Ecto neural progenitor cell (in vitro differentiated cells): Measurements from ENCODE around the gene CTDSPL.
"Not testable (repeated sequence)": the region's sequence is repeated elsewhere in the genome, so short reads cannot be mapped to it uniquely, and the experiment has no call there.

Source experiments
- DNase-seq: peaks from one replicate; pipeline ENCODE4 v3.0.0-alpha.2; 2018; ENCODE audit warnings: low spot score

CTDSPL gene, protein sequence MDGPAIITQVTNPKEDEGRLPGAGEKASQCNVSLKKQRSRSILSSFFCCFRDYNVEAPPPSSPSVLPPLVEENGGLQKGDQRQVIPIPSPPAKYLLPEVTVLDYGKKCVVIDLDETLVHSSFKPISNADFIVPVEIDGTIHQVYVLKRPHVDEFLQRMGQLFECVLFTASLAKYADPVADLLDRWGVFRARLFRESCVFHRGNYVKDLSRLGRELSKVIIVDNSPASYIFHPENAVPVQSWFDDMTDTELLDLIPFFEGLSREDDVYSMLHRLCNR

DNA sequence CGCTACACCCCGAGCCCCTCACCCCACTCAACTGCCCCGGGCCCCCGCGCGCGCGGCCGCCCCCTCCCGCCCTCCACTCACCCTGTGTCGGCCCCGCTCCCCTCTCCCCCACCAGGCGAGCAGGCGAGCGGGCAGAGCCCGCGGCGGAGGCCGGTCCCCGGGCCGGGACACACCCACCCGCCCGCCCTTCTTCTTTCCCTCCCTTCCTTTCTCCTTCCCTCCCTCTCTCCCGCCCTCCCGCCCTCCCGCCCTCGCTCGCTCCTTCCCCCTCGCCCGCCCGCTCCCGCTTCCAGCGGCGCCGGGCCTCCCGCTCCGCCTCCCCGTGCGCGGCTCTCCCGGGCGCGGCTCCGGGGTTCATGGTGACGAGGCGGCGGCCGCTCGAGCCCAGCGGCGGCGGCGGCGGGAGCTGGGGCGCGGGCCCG is at the start of gene CTDSPL:
TSS of gene CTDSPL (plus strand) at position 261 of the 422 bp plus-strand sequence. CDS start 320 bp downstream, outside the sequence.
- peak; percentile 73 for DNase-seq

DNA sequence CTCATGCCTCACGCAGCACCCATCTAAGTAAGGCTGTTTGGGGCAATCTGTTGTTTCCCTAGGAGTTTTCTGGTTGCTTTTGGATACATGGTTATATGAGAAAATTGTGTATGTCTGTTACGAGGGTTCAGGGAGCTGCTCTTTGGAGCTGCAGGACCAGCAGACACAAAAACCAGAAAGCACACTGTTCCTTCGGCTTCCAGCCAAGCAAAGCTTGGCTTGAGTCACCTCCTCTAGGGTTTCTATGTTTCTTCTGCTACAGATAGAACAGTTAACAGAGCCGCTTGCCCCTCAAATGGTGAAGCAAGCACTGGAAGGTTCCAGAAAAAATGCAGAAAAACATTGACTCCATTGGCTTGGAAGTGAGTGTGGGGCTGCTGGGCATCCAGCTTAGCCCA is 49.2 kb upstream of the CTDSPL start:
- no peak for DNase-seq

DNA sequence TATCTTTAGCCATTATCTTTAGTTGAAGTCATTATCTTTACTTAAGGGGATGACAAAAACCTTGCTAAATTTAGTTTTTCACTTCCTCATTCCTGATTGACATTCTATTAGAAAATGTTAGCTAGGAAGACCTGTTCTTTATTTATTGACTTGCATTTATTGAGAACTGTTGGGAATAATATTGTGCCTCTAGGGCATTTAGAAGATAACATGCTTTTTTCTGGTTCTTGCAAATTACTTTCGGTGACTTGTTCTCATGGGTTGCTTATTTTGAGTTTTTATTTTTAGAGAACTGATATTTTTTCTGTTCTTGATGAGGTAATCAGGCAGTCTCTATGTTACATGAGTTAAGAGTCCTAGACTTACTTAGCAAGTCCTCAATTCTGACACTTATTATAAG is 48.3 kb upstream of the CTDSPL start:
- DNase-seq: no peak

DNA sequence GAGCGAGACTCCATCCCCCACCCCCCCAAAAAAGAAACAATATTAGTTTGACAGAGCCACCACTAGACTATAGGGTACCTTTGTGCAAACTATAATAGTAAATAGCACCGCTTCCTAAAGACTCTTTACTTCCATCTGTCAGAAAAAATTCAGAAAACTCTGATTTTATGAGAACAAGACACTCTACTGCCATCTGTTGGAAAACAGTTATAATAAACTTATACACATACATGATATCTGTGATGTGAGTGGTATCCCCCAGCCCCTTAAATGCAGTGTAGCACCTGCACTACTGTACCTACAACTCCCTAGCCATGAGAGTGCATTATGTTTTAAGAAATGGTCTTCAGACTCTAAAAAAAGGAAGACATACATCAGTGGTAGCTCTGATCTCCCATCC is 47.1 kb upstream of the CTDSPL start:
- DNase-seq: no peak

DNA sequence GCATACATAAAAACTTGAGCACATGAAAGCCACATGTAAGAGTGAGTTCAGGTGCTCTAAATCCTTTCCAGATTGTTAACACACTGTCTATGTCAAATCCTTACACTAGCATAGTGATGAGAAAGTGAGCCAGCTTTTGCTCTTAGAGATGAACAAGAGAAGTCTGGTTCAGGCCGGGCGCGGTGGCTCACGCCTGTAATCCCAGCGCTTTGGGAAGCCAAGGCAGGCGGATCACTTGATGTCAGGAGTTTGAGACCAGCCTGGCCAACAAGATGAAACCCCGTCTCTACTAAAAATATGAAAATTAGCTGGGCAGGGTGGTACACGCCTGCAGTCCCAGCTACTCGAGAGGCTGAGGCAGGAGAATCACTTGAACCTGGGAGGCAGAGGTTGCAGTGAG is 46.5 kb upstream of the CTDSPL start:
- not testable (repeated sequence) for DNase-seq

DNA sequence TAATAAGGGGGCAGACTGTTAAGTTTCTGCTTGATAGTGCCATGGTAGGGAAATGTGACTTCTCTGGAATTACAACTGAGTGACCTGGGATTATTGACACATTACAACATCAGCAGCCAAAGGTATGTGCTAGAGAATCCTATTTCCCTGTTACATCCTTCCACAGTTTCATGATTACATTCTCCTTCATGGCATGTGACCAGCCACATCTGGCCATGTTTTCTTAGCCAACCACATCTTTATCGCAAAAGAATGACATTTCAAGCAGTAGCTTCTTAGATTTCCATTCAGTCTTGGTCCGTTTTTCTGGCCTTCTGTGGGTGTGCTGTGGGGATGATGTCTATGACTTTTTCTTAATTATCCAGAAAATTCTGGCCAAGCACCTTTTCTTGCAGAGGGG is 45.4 kb upstream of the CTDSPL start:
- no peak for DNase-seq

DNA sequence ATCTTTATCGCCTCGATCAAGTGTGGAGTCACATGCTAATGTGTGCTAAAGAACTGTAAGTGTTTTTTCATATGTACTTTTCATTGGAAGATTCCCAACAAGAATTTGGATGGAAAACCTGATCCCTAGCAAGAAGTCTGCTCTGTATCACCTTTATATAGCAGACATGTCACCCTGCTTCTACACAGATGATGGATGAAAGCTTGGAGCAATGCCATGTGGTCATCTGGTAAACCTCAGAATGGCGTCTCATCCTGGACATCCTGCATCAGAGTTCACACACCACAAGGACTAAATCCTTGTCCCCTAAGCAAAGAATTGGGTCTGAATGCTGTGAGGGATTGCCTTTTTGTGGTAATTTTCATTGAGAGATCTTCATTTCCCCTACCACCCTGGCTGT is 42.1 kb upstream of the CTDSPL start:
- DNase-seq: no peak

DNA sequence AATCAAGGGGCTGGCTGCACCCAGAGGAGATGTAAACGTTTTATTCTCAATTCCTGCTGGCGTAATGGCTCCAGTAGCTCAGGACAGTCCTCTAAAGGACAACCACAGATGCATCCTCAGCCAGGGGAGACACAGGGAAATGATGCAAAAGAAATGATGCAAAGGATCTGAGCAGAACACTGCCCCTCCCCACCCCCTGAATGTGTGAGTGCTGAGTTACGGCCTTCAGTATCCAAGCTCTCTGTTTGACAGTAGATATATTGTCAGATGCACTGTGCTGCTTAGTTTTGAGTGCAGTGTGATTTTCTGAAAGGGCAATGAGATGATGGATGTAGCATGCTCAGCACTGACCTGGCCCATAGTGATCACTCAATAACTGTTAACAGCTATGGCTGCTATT is 41.4 kb upstream of the CTDSPL start:
- no peak for DNase-seq

DNA sequence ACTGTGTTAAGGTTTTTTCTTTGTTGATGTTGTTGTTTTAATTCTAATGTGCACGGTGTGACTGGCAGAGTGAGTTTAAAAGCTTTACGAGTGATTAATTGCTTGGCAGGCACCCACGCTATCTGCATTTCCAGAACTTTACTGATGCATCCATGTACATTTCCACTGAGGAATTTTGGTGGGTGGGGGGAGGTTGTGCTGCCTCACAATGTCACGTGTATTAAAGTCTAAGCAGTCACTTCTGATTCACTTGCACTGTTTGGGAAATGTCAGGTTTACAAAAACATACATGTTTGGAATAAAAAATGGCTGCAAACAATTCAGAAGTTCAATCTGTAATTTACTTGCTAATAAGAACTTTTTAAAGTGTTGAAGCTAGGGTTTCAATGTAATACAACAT is 38.5 kb upstream of the CTDSPL start:
- DNase-seq: no peak

DNA sequence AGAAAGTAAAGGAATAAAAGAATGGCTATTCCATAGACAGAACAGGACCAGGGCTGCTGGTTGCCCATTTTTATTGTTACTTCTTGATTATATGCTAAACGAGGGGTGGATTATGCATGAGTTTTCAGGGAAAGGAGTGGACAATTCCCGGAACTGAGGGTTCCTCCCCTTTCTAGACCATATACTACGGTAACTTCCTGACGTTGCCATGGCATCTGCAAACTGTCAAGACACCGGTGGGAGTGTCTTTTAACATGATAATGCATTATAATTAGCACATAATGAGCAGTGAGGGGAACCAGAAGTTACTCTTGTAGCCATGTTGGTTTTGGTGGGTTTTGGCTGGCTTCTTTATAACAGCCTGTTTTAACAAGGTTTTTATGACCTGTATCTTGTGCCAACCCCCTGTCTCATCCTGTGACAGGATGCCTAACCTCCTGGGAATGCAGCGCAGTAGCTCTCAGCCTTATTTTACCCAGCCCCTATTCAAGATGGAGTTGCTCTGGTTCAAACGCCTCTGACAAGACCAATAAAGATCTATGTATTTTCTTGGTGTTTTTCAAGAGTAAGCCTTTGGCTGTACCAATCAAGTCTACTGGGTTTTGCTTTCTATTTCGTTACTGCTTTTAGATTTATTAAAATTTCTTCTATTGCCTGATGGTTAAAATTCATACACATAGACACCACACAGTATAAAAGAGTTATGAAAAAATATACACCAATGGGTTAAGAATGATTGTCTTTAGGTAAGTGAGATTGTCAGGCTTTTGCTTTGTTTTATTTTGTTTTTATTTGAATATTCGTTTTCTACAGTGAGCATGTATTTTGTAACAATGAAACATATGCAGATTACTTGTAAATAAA is 37.4 kb upstream of the CTDSPL start:
- DNase-seq: no peak

DNA sequence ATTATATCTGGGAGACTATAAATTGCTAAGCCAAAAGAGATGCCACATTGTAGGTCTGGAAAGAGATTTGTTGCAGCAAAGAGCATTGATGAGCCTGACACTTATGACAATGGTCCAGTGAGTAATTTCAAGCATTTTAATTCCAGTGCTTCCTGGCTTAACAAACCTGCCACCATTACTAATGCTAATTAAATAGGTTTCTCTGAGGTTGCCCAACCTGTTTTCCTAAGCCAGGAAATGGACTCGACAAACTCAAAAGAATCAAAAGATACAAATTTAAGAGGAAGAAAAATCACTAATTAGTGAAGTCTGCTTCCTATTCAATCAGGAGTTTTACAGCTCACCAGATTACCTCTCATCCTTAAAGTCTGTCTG is 36.7 kb upstream of the CTDSPL start:
- no peak for DNase-seq

DNA sequence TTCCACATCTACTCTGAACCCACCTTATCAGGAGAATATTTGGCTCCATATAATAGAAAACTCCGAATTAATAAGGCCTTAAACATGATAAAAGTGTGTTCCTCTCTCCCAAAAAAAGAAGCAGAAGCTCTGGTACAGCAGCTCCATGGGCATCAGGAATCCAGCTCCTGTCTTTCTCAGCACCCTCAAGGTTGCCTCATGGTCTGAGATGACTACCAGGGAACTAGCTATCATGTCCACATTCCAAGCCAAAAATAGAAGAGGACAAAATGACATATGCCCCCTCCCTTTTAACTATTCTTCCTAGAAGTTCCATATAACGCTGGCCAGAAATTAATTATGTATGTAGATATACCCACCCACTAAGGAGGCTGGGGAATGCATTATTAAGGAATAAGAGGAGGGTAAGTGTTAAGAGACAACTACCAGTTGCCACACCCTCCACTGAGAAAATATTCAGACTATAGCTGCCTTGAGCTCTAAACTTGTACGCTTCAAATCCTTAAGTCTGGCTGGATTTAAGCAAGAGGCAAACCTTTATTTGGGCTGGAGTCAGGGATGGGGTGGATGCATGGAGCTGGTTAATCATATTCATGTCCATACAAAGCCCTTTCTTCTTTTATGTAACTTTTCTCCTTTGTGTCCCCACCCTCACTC is 35.8 kb upstream of the CTDSPL start:
- DNase-seq: no peak

DNA sequence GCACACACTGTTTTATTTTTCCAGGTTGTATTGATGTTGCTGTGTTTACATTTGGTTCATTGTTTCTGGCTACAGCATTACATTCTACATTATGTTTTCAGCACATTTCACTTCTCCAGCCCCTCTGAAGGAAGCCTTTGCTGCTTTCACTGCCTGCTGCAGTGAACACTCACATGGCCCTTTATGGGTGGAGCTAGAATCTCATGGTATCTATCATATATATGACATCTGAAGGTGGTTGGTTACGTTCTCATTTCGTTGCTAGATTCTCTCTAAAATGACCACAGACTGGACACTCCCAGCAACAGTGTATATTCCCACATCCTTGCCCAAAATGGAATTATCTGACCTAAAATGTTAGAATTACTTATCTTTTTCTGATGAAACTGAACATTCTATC is 35.2 kb upstream of the CTDSPL start:
- no peak for DNase-seq

DNA sequence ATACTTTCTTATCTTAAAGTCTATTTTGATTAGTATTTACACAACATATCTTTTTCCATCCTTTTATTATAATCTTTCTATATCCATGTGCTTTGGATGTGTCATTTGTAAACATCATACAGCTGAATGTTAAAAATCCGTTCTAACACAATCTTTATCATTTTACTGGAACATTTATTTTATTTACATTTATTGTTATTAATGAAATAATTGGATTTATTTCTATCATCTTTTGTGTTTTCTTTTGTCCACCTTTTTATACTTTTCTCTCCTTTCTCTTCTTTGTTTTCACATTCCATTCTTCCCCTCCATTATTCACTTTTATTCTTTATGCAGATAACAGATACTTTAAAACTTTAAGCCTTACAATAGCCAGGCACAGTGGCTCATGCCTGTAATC is 34.7 kb upstream of the CTDSPL start:
- DNase-seq: no peak

DNA sequence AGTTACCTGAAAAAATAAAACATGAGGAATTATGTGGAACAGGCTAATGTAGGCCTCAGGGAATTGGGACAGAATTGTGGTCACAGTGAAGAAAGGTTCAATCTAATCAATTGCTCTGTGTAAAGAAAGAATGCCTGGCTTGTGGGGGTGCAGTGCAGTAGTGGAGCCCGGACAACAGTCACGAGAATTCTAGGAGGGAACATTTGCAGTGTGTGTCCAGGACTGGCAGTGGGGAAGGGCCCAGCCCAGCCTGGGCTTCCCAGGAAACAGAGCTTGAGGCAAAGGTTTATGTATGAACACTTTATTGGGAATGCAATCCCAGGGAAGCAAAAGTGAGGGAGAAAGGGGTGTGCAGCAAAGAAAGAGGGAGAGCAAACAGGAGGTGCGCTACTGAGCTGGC is 29.2 kb upstream of the CTDSPL start:
- peak; percentile 34 for DNase-seq

DNA sequence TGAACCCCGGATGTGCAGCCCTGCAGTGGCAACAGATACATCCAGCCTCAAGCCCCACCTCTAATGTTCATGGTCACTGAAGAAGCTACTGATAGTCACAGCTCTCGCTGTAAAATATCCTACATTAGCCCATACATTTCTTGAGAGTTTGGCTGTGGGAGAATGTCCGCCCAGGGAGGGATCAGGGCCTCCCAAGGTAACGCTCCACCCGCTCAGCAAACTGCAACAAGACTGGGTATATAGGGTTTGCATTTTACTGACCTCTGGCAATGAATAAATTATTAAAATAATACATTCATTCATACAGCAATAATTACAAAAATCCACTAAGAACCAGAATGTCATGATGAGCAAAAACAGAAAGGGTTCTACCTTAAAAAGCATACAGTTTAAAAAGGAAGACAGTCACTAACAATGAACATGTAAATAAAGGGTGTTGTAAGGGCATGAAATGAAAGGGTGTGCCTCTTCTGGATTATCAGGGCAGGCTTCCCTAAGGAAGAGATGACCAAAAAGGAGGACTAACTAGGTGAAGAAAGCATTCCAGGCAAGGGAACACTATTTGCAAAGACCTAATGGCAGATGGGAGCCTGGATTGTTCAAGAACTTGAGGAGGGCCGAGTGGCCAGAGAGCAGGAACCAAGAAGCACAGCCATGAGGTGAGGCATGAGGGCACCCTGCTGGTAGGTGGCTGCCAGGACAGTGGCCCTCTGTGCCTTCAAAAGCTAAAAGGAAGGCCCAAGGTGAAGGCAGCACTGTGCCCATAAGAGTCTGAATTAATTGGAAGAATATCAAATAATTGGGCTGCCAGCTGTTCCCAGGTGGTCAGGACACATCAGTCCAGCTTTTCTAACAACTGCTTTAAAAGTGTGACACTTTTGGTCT is 28.1 kb upstream of the CTDSPL start:
- peak; percentile 21 for DNase-seq

DNA sequence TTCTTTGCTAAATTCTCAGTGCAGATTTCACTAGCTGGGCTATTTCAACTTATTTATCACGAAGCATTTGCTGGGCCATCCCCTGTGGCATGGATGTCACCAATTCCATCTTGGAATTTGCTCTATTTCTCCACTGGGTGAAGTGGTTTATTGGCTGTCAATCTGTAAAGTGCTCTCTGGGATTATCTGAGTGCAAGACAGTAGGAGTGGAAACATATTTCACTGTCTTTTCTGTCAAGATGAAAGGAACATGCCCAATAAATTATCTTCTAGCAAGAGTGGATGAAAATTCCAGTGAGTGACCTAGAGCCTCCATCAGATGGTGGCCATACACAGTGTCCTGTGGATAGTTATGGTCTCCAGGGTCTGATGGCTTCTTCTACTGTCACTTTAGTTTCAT is 25.1 kb upstream of the CTDSPL start:
- DNase-seq: no peak

DNA sequence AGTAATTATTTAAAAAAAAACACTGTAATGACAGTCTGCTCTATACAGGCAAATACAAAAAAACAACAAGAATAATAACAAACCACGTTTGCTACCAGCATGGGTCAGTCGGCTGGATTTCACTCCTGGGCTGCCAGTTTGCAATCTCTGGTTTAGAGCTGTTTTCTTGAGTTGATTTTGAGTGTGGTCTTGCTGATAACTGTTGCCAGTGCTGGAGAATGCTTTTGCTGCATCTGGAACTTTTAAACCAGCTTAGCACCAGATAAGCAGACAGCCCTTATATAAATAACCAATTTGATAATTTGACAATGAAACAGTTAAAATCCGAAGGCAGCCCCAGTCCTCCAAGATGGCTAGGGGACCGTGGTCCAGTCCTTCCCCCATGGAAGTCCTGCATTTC is 14.0 kb upstream of the CTDSPL start:
- no peak for DNase-seq

DNA sequence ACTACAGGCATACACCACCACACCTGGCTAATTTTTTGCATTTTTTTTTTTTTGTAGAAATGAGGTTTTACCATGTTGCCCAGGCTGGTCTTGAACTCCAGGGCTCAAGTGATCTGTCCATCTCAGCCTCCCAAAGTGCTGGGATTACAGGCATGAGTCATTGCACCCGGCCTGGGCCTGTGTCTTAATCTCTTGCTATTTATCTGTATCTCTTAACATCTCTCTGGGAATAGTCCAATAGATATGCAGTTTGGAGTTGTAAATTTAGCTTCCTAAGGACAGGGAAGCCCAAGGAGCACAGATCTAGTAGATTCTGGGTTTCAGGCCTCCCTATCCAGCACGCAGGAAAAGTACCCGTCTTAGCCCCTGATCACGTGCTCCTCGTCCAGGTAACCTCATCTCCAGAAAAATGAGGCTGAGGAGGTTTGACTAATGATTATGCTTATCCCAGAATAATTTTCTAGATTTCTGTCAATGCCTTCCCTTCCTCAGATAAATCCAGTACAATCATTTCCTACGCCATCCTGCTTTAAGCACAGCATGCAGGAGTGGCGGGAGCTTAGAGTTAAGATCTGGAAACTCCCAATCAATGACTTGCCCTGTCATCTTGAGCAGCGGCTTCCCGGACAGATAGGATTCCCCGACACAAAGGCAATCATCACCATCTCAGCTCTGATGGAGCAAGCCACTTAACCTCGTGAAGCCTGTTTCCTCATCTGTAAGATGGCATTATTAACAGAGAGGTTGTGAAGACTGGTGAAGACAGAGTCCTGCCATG is 12.3 kb upstream of the CTDSPL start:
- DNase-seq: no peak

DNA sequence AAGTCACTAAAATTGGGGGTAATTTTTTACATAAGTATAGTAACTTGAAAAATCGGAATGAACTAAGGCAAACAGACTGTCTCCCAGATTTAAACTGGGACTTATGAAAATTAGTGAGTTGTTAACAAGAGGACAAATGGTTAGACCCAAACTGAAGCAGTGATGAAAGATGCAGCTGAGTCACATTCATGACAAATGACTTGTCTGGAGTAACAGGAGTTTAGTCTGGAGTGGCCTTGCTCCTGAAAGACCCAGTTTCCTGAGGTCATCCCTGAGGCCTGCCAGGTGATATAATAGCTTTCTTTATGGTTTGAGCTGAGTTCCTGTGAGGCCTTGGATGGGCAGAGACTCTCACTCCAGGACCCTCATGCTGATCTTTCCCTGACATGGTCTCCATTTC is 9.6 kb upstream of the CTDSPL start:
- DNase-seq: no peak

DNA sequence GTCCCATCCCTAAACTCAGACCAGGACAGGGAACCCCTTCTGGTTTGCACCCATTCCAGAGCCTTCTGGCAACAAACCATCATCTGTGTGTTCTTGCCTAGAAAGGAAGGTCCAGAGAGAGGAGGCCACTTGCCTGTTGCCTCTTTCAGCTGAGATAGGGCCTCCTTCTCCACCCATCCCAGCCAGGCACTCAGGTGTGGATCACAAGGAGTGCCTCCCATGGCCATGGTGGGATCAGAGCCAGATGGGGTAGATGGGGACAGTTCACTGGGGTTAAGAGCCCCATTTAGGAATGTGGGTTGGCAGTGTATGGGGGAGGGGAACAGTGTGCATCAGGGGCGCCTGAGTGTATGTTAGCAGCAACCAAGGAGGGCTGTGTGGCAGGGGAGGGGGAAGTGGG is 8.9 kb upstream of the CTDSPL start:
- DNase-seq: no peak
